ENCODE measurements around the gene ANKRD10. TPM values are rescaled to one million over a fixed set of nuclear protein-coding genes. Genes with fewer than 3 reads are reported as not detected.

ANKRD10 gene
- total RNA-seq (2022; extraction: Qiagen RNA extraction) = 45.7 to 52.1 TPM (median 47.4 TPM) in 5 replicates

GRCh38 chr13:110915057-110915873, at the start of gene ANKRD10:
Gene ANKRD10, minus strand, starts transcription at chr13:110915069. Its CDS starts 135 bp downstream, at chr13:110914934.

Other genes with a start within 250 kb of the ANKRD10 start
- gene CARS2, start 209.0 kb downstream of the ANKRD10 start, total RNA-seq (2022; extraction: Qiagen RNA extraction) = 47.8 to 62.6 TPM (median 57.4 TPM) in 5 replicates
- gene ING1, start 201.4 kb downstream of the ANKRD10 start, total RNA-seq (2022; extraction: Qiagen RNA extraction) = 9.7 to 12.5 TPM (median 11.8 TPM) in 5 replicates
- 19.7 to 21.5 TPM (median 20.9 TPM) in 5 replicates for gene ARHGEF7, start 200.2 kb upstream of the ANKRD10 start, total RNA-seq (2022; extraction: Qiagen RNA extraction)